ENCODE measurements around the gene HAPSTR1. TPM values are rescaled to one million over a fixed set of nuclear protein-coding genes. Genes with fewer than 3 reads are reported as not detected.

HAPSTR1 gene
- polyA plus RNA-seq, 1 of the 3 experiments (the other 2 are of a cell fraction) = 7.0 TPM

DNA sequence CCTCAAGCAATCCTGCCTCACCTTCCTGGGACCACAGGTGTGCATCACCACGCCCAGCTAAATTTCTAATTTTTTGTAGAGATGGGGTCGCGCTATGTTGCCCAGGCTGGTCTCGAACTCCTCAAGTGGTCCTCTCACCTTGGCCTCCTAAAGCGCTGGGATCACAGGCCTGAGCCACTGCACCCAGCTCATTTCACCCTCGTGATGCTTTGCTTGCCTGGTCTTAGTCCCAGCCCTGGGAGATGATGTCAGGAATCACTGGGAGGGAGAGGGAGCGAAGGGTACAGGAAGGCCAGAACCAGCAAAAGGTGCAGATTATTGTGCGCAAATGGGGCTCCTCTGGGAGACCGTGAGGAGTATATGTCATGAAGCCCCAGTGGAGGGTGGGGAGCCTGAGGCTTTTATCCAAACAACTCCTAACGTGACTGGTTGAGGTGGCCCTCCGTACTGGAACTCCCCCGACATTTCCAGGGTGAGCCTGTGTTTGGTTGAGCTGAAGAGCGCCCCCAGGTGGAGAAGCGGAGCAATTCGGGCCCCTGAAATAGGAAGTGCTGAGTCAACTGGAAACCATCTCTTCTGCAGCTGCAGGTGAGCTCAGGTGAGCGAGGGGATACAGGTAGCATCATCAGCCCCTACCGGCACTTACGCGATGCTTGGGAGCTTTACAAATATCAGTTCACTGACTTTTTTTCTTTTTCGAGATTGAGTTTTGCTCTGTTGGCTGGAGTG lies 41.2 kb upstream of the HAPSTR1 start:
- Histone ChIP-seq H3K9me2 (no peaks in the 10 kb centered on the region), H3K79me2 (ENCODE audit: insufficient read depth) (no peaks in the 10 kb centered on the region), H3F3A (replicated peaks; ENCODE audit: insufficient read depth) (peaks cover 24% of the 10 kb centered on the region), H2AFZ (ENCODE audit: low read depth) (no peak overlapping the region), H3K4me1 (ENCODE audit: control insufficient read depth in 1 of 2, insufficient read depth in 2 of 2, low read depth in 1 of 2, low read length in 1 of 2) (peaks cover 0 to 10% of the 10 kb centered on the region in 2 experiments; a peak in 2 of 4 replicates), H3K27ac (ENCODE audit: low read depth in 2 of 2, low read length in 1 of 2) (peak overlapping the region in 1 of 2 experiments; percentile 59; a peak in 2 of 4 replicates), H4K20me1 (ENCODE audit: insufficient read depth) (no peaks in the 10 kb centered on the region), H3K27me3 (ENCODE audit: insufficient read depth) (no peaks in the 10 kb centered on the region), H3K4me2 (no peak overlapping the region), H3K9ac (no peak overlapping the region), H3K4me3 (ENCODE audit: low read depth in 2 of 2, low read length in 1 of 2) (no peak overlapping the region; a peak in 1 of 4 replicates), H3K36me3 (replicated peaks in 1 of 2; ENCODE audit: control insufficient read depth in 1 of 2, insufficient read depth in 2 of 2, low read length in 1 of 2) (no peaks in the 10 kb centered on the region), H3K9me3 (no peaks in the 10 kb centered on the region)
- DNase-seq = peak; percentile 22
- CTCF ChIA-PET = interaction anchor here (0.7 to 1.7 kb wide), 6 partner anchors 12 to 67 kb away, joined by 3 to 5 read pairs (median 4); no protein-coding TSS in a partner anchor
- 92% methylated on average over 15 of the region's 20 CpGs for WGBS (ENCODE audit: low lambda C conversion rate)
- TF ChIP-seq, protein P1, sequence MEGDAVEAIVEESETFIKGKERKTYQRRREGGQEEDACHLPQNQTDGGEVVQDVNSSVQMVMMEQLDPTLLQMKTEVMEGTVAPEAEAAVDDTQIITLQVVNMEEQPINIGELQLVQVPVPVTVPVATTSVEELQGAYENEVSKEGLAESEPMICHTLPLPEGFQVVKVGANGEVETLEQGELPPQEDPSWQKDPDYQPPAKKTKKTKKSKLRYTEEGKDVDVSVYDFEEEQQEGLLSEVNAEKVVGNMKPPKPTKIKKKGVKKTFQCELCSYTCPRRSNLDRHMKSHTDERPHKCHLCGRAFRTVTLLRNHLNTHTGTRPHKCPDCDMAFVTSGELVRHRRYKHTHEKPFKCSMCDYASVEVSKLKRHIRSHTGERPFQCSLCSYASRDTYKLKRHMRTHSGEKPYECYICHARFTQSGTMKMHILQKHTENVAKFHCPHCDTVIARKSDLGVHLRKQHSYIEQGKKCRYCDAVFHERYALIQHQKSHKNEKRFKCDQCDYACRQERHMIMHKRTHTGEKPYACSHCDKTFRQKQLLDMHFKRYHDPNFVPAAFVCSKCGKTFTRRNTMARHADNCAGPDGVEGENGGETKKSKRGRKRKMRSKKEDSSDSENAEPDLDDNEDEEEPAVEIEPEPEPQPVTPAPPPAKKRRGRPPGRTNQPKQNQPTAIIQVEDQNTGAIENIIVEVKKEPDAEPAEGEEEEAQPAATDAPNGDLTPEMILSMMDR (IDR thresholded peaks at IDR 0.05) = peak; percentile 64
- TF ChIP-seq POLR2AphosphoS5 (IDR thresholded peaks at IDR 0.05; ENCODE audit: low read depth, low read length) (no peak), EZH2phosphoT487 (IDR thresholded peaks at IDR 0.05; ENCODE audit: borderline replicate concordance, low read depth) (no peak)
- POLR2A ChIA-PET = no interaction called here

GRCh38 chr16:9053006-9053601 lies 38.3 kb upstream of the HAPSTR1 start:
- Histone ChIP-seq H3K36me3 (replicated peaks in 1 of 2; ENCODE audit: control insufficient read depth in 1 of 2, insufficient read depth in 2 of 2, low read length in 1 of 2) (no peaks in the 10 kb centered on the region), H3K4me3 (ENCODE audit: low read depth in 2 of 2, low read length in 1 of 2) (peak overlapping the region in 1 of 2 experiments; percentile 10; a peak in 2 of 4 replicates), H3F3A (replicated peaks; ENCODE audit: insufficient read depth) (peaks cover 7% of the 10 kb centered on the region), H3K4me1 (ENCODE audit: control insufficient read depth in 1 of 2, insufficient read depth in 2 of 2, low read depth in 1 of 2, low read length in 1 of 2) (peaks cover 0 to 3% of the 10 kb centered on the region in 2 experiments; a peak in 2 of 4 replicates), H3K27ac (ENCODE audit: low read depth in 2 of 2, low read length in 1 of 2) (no peak overlapping the region), H3K9me2 (no peaks in the 10 kb centered on the region), H4K20me1 (ENCODE audit: insufficient read depth) (no peaks in the 10 kb centered on the region), H3K4me2 (no peak overlapping the region), H3K79me2 (ENCODE audit: insufficient read depth) (no peaks in the 10 kb centered on the region), H3K9me3 (no peaks in the 10 kb centered on the region), H3K27me3 (ENCODE audit: insufficient read depth) (no peaks in the 10 kb centered on the region), H2AFZ (ENCODE audit: low read depth) (0 out of 2 replicates have a peak overlapping the region, but pooled peaks have one; percentile 57), H3K9ac (no peak overlapping the region)
- TF ChIP-seq NFIC (IDR thresholded peaks at IDR 0.05; ENCODE audit: borderline replicate concordance) (peak; percentile 64), EZH2phosphoT487 (IDR thresholded peaks at IDR 0.05; ENCODE audit: borderline replicate concordance, low read depth) (no peak), USF1 (IDR thresholded peaks at IDR 0.05; ENCODE audit: borderline replicate concordance, low read depth) (peak; percentile 98), RCOR1 (IDR thresholded peaks at IDR 0.05; ENCODE audit: low read length) (no peak)
- TF ChIP-seq, protein P2, sequence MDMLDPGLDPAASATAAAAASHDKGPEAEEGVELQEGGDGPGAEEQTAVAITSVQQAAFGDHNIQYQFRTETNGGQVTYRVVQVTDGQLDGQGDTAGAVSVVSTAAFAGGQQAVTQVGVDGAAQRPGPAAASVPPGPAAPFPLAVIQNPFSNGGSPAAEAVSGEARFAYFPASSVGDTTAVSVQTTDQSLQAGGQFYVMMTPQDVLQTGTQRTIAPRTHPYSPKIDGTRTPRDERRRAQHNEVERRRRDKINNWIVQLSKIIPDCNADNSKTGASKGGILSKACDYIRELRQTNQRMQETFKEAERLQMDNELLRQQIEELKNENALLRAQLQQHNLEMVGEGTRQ (IDR thresholded peaks at IDR 0.05; ENCODE audit: borderline replicate concordance, low read depth, low read length) = no peak; the same call in 1 of the 2 replicates
- TF ChIP-seq, protein P3, sequence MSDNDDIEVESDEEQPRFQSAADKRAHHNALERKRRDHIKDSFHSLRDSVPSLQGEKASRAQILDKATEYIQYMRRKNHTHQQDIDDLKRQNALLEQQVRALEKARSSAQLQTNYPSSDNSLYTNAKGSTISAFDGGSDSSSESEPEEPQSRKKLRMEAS (IDR thresholded peaks at IDR 0.05; ENCODE audit: low read depth) = 0 out of 2 replicates have a peak, but pooled peaks have one; percentile 16
- ChIA-PET POLR2A (no interaction called here), CTCF (interaction anchor here (0.6 to 1.6 kb wide), 4 partner anchors 44 to 167 kb away, joined by 3 to 7 read pairs (median 4); no protein-coding TSS in a partner anchor)
- WGBS (ENCODE audit: low lambda C conversion rate) = 51% methylated on average over 5 of the region's 9 CpGs
- peak; percentile 86 for DNase-seq
